GM19455 (cell line): ENCODE measurements around the gene RPTOR.
"Not testable (repeated sequence)": the region's sequence is repeated elsewhere in the genome, so short reads cannot be mapped to it uniquely, and the experiment has no call there.

Source experiments
- ATAC-seq: cut with Tn5 transposase; IDR thresholded peaks from one replicate; pipeline ENCODE4 v1.9.1; 2021; ENCODE audit not compliant: unreplicated experiment

The RPTOR gene

DNA sequence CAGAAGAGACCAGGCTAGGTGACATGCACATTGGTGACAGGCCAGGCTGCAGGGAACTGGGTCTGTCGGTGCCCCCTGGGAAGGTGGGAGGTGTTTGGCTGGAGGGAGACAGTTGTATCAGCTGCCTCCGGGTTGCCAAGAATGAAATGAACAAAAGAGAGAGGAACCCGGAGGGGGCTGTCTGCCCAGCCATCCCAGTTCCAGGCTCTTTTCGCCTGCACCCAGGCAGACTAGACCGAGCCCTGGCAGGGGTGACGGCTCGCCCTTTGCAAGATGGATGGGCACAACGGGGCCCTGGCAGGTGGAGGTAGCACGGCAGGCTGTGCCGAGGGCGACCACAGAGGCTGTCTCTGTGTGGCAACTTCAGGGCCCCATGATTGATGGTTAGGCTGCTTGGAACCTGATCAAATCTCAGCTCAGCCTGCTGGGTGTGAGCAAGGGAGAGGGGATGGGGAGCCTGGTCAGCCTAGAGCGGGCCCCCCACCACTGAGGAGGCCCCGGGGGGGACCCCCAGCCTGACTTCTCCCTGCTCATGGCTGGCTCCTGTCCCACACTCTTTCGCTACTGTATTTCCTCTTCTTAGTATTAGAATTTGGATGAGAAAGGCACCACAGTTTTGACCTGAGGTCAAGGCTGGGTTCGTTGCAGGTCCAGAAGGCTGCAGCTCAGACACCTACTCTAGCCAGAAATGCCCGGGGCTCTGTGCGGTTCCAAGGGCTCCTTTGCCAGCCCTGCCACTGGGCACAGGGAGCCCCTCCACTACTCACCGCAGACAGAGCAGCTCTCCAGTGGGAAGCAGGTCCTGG lies 328.1 kb downstream of the RPTOR start:
- no peak for ATAC-seq

DNA sequence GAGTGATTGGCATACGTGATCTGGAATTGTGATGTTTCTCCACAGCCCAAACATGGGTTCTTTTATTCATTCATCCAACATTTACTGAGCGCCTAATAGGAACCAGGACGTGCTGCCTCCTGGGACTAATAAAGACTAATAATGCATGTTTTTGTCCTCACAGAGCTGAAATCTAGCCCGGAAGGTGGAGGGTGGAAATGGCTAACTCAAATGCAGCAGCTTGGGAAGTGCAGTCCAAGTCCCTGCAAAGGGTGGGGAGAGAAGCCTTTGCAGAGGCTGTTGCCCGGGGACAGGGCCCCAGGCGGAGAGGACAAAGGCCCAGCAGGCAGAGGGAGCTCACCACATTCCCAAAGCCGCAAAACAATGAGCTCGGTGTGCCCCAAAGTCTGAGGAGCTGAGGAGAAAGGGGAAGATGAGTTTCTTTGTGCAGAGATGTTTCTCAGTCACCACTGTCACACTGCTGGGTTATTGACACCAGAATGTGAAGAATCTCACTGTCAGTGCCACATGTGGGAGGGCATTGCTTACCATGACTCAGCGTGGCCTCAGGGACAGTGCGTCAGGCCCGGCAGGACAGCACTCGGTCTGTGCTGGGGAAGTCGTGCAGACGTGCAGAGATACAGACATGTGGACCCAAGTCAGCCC lies 328.8 kb downstream of the RPTOR start:
- no peak for ATAC-seq

DNA sequence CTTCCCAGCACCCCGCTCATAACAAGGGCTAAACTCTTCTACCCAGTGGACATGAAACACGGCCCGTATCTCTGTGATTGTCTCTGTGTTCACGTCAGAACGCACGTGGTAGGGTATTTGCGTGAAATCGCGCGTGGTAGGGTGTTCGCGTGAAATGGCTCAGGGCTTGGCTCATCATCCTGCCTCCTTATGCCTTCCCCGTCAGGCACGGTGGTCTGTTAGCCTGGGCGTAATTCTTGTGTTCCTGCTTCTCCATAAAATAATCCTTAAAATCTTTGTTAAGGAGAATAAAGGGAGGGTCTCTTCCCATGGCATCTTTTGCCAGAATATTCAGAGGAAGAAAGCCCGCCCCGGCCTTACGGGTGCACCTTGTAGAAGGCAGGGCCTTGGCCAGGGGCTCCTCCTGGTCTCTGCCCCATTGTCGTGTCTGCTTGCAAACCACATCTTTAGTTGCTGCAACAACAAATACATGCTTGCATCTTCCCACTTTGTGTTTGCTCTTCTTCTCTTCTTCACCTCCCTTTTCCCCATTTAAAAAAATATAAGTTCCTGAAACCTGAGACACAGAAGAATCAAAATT lies 330.3 kb downstream of the RPTOR start:
- no peak for ATAC-seq

DNA sequence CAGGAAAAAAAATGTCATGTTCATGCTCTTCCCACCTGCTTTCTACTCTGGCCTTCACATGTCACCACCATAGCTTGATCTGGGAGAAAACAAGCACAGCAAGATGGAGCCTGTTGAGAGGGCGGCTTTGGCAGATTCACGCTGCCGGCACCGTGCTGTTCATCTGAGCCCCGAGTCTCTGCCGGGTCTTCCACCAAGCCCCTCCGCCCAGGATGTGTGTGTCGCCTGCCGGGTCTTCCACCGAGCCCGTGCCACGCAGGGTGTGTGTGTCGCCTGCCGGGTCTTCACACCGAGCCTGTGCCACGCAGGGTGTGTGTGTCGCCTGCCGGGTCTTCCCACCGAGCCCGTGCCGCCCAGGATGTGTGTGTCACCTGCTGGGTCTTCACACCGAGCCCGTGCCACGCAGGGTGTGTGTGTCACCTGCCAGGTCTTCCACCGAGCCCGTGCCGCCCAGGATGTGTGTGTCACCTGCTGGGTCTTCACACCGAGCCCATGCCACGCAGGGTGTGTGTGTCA lies 330.9 kb downstream of the RPTOR start:
- not testable (repeated sequence) for ATAC-seq

DNA sequence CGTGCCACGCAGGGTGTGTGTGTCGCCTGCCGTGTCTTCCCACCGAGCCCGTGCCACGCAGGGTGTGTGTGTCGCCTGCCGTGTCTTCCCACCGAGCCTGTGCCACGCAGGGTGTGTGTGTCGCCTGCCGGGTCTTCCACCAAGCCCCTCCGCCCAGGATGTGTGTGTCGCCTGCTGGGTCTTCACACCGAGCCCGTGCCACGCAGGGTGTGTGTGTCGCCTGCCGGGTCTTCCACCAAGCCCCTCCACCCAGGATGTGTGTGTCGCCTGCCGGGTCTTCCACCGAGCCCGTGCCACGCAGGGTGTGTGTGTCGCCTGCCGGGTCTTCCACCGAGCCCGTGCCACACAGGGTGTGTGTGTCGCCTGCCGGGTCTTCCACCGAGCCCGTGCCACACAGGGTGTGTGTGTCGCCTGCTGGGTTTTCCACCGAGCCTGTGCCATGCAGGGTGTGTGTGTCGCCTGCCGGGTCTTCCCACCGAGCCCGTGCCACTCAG lies 331.9 kb downstream of the RPTOR start:
- not testable (repeated sequence) for ATAC-seq

DNA sequence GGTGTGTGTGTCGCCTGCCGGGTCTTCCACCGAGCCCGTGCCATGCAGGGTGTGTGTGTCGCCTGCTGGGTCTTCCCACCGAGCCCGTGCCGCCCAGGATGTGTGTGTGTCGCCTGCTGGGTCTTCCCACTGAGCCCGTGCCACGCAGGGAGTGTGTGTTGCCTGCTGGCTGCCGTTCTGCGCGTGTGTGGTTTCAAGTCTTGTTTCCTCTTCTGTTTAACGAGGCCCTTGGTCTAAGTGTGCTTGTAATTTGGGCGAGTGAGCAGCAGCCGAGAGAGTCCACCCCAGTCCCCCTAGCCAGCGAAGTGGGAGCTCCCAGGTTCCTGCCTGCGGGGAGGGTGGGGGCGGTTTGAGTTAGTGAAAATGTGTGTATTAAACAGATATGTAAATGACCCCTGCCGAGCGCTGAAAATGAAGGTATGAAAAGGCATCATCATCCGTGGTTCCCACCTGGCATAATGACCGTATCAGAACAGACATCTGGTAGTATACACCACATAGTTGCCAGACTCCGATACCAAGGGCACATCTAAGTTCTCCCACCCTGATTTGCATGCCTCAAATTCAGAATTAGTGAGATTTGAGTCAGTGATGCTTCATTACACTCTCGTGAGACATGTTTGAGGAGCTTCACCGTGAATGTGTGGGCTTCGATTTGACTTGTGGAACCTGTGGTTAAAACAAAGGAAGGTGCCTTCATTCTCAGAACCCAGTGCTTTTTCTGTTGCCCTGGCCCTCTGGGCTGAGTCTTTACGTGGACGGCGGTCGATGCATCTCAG lies 332.5 kb downstream of the RPTOR start:
- ATAC-seq, result peak; percentile 82

DNA sequence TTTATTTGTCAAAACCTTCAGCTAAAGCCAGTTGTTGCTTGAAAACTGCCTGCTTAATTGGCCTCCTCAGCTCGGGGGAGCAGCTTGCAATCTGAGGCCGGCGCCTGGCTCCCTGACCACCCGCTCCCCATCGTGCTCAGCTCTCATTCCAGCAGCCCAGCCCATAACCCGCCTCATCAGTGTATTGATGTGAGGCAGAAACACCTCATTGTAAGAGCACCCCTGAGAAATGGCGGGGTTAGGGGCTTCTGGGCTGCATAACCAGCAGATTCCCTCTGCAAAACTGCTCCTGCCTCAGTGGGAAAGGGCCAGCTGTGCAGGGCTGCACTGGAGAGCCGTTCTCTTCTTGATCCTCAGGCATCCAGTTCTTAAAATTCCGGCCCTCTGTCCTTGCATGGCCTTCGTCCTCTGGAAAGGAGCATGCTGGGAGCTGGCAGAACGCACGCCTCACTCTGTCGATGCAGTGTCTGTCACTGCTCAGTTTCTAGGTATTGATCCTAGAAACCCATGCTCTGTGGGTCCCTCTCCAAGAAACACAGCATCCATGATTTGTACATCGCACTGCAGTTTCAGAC lies 333.2 kb downstream of the RPTOR start:
- ATAC-seq, result no peak

DNA sequence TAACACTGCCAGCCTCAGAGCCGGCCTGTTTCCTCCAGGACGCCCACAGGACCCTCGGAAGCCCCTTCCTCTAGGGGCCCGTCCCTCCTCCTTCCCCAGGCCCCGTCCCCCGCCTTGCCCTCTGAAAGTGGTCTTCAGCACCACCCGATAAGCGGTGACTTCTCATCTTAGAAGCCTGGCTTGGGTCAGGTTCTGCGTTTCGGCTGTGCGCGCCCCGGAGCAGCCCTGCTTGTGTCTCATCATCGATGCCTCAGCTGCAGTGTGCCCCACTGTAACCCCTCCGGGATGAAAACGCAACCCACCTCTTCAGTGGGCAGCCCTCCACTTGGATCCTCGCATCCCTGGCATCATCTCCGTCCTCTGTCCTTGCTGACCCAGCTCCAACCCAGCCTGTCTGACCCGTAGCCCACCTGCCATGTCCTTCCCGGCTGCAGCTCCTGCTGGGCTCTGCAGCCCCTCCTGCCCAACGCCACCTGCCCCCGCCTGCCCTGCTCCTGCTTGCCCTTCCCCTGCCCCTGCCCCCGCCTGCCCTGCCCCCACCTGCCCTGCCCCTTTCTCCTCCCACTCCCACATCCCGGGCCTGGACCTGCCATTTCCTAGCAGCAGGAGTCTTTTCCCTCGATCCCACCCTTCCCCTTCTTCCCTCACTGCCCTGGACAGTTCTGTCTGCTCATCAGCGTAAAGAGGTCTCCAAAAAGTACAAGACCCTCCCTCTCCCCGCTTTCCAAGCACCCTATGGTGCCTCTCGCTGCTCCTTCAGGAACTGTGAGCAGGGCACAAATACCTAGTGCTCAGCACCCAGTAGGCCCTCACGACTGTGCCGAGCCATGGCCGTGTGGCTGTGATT lies 334.5 kb downstream of the RPTOR start:
- ATAC-seq, result no peak

DNA sequence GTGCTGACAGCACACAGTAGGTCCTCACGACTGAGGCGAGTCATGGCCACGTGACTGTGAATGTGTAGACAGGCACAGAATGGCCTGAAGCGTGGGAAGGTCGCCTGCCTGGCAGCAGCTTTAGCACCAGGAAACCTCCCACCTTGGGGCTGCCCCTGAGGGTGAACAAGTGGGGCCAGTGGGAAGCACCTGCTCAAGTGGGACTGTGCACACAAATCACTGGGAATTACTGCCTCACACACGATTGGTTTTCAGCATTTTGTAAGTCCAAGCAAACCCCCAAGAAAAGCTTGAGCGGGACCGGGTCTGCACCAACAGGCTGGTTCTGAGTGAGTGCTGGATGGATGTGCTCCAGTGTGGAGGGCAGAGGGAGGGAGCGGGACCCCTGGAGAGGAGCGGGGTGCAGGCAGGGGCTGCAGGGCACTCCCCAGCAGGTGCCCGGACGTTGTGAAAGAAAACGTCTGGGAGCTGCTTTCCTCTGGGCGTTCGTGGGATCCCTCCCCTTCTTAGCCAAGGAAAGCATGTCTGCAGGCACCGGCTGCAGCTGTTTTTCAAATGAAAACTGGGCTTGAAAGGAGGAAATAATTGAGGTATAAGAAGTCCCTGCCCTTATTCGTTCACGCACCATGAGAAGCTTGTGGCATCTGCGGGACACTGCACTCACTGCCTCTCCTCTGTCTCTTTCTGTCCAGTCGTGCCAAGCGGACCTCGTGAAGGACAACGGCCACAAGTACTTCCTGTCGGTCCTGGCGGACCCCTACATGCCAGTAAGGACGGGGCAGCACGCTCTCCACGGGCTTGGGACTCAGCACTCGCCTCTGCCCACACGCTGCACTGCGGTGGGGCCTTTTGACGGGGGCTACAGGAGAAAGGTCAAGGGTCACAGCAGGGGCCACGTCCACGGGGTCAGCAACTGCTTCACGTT lies 335.3 kb downstream of the RPTOR start:
- no peak for ATAC-seq

DNA sequence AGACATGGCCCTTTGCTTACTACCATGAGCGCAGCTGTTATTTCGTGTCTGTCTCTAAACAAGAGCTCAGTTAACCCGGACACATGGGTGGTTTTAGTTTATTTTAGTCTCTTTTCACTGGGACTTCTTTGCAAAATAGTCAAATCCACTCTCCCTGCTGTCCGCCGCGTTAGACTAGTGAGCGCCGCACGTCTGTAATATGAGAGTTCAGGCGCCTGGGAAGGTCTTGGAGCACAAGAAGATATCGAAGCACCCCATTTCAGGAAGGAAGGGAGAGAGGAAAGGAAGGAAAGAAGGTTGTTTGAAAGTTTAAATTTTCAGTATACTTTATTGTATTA lies 336.0 kb downstream of the RPTOR start:
- no peak for ATAC-seq

DNA sequence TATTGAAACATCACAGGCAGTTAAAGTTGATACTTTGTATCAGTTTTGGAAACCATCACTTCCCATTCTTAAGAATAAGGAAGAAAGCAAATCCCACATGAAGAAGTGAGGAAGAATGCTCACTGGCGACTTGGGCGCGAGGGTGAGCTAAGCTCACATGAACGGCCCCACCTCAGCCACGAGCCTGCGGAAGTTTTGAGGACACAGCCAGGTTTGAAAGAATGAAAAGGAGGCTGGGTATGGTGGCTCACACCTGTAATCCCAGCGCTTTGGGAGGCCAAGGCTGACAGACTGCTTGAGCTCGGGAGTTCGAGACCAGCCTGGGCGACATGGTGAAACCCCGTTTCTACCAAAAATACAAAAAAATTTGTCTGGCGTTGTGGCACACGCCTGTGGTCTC lies 336.7 kb downstream of the RPTOR start:
- no peak for ATAC-seq

DNA sequence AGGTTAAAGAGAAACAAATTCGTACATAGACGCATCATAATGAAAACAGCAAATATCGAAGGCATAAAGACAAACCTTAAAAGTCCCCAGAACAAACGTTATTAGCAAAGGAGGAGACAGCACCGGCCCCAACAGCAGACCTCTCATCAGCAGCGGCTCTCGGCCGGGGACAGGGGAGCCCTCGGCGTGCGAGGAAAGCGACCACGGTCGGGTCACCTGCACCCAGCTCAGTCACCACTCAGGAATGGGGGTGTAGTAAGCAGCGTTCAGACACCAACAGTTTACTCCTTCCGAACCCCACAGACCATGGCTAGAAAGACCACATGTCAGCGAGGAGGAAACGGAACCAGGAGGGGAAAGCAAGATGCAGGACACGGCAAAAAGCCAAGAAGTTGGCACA lies 337.7 kb downstream of the RPTOR start:
- ATAC-seq, result no peak

DNA sequence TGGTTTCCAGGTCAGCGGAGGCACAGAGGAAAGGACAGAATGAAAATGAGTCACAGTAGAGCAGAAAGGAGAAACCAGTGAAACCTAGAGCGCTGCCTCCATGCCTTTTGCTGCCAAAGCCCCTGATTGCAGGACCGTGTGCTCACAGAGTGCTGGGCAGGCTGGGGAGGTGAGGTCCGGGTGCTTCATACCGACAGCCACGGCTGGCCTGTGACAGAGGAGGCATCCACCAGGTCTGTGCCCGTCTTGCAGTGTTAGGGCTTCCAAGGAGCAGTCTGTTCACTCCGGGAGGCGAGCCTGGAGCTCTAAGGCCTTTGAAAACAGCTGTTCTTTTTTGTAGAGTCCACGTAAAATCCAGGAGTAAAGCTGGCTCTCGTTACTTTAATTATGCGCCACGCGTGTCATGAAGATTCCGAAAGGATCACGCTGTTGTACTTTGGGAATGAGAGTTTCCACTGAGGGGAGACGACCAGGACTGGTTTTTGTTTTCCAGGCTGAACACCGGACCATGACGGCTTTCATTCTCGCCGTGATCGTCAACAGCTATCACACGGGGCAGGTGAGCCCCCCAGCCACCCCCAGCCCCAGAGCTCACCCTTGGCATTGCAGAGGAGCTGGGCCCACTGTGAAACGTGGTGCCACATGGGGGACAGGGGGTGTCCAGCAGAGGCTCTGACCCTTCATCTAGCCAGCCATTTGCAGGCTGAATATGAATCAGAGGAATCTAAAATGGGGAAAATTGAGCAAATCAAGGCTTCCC lies 338.5 kb downstream of the RPTOR start:
- ATAC-seq, result no peak

DNA sequence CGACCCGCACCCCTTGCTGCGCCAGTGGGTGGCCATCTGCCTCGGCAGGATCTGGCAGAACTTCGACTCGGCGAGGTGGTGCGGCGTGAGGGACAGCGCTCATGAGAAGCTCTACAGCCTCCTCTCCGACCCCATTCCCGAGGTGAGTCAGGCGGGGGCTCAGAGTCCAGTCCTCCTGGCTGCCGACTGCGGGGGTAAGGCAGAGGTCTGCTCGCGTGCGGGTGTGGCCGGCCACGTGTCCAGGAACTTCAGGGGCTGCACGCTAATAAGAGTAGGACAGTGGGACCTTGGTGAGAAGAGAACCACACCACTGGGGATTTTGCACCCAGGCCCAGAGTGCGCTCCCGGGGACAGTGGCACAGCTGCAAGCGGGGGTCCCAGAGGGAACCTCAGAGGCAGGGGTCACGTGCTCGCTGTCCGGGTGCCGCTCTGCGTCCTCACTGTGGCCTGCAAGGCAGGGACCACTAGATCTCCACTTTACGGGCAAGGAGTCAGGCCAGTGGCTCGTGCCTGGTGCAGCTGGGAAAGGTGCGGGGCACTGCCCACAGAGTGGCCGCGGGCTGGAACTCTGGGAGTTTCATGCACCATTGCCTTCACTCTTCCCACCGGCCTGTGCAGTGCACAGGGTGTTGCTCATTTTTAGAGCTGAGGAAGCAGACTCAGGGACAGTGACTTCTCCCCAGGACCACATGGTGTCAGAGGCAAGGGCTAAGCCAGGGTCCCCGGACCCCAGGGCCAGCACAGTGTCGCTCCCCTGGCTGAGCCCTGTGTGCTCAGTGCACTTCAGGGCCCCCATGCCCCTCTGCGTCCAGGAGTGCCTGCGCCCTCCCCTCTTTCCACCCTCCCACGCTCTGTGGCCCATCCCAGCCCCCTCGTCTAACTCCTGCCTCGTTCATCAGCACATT lies 339.4 kb downstream of the RPTOR start:
- ATAC-seq, result no peak

DNA sequence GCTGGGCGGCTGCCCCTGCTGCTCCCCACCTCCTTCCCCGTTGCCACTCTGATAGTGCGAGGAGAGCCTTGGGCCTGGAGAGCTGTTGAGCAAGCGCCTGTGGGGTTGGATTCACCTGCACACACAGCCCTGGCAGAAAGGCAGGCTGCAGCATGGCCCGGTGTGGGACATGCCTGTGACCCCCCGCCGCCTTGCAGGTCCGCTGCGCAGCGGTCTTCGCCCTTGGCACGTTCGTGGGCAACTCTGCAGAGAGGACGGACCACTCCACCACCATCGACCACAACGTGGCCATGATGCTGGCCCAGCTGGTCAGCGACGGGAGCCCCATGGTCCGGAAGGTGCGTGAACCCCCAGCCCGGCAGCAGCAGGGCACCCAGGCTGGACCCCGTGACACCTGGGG lies 340.2 kb downstream of the RPTOR start:
- ATAC-seq, result no peak

DNA sequence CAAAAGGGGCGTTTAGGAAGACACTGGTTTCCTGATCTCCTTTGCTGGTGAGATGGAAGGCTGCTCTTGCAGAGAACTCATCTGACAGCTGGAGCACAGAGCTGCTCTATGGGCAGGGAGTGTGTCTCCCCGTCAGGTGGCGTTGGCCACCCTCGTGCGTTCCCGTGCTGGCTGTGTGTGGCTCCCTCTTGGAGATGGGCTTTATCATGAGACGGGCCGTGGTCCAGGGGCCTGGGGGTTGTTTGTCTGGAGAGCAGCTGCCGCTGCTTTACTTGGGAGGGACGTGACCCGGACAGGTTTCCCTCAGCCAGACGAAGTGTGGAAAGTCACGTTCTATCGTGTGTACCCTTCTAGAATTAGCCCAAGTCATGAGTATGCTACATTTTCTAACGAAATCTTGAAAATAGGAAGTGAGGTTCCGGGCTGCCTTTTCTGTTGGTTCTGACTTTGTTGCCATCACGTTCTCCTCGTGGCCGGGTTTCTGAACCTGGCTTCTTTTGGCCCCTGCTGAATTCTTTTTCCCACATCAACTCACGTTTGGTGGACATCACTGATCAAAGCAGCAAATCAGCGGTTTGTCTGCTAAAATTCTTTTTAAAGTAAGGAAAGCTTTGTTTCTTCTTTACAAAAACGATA lies 341.4 kb downstream of the RPTOR start:
- ATAC-seq, result no peak
